Endometrial microvascular endothelial cells (primary cell): ENCODE results near the gene LAYN. TPM values are rescaled to one million over a fixed set of nuclear protein-coding genes. Genes with fewer than 3 reads are reported as not detected.

Source experiments
- in situ Hi-C: cut with HindIII; loops from 2 replicates; pipeline ENCODE4 v1.10.0; 2017; ENCODE audit warnings: low sequenced_read_pairs, low pct_unique_long_range_greater_than_20kb; ENCODE audit errors: inconsistent ontology term
- total RNA-seq: library from RNA; depleted of rRNA; stranded (reverse); fragments of >200 nt; gene quantifications from one replicate; pipeline ENCODE4 v1.2.3, GENCODE V29; 2015; ENCODE audit errors: inconsistent ontology term

LAYN gene
- total RNA-seq, 1 donor from 2014 or later = 9.8 TPM

- in situ Hi-C loops = no loop called here
Observed at GRCh38 chr11:111528557-111528956, 12.0 kb upstream of the LAYN start.

GRCh38 chr11:111530091-111530490 lies 10.4 kb upstream of the LAYN start:
- in situ Hi-C loops = no loop called here

- in situ Hi-C loops = no loop called here
Observed at GRCh38 chr11:111531136-111531535, 9.4 kb upstream of the LAYN start.

GRCh38 chr11:111531687-111532364 lies 8.7 kb upstream of the LAYN start:
- in situ Hi-C loops = no loop called here

- in situ Hi-C loops = no loop called here
Observed at GRCh38 chr11:111532365-111532709, 8.2 kb upstream of the LAYN start.

GRCh38 chr11:111535281-111535680 lies 5.2 kb upstream of the LAYN start:
- in situ Hi-C loops = no loop called here

- in situ Hi-C loops = no loop called here
Observed at GRCh38 chr11:111537336-111537860, 3.1 kb upstream of the LAYN start.

- in situ Hi-C loops = no loop called here
Observed at GRCh38 chr11:111538407-111539114, 2.0 kb upstream of the LAYN start.

GRCh38 chr11:111539426-111540113 lies 950 bp upstream of the LAYN start:
- in situ Hi-C loops = no loop called here

GRCh38 chr11:111540937-111541253 lies 375 bp downstream of the LAYN start:
- in situ Hi-C loops = no loop called here

- in situ Hi-C loops = no loop called here
Observed at GRCh38 chr11:111541254-111542061, 938 bp downstream of the LAYN start.

- in situ Hi-C loops = no loop called here
Observed at GRCh38 chr11:111542606-111543275, 2.2 kb downstream of the LAYN start.

GRCh38 chr11:111548525-111548924 lies 8.0 kb downstream of the LAYN start:
- in situ Hi-C loops = no loop called here

GRCh38 chr11:111549196-111549868 lies 8.8 kb downstream of the LAYN start:
- in situ Hi-C loops = no loop called here

- in situ Hi-C loops = no loop called here
Observed at GRCh38 chr11:111549869-111550203, 9.3 kb downstream of the LAYN start.

GRCh38 chr11:111550258-111550657 lies 9.7 kb downstream of the LAYN start:
- in situ Hi-C loops = no loop called here

- in situ Hi-C loops = no loop called here
Observed at GRCh38 chr11:111554532-111554931, 14.0 kb downstream of the LAYN start.

GRCh38 chr11:111555255-111555654 lies 14.7 kb downstream of the LAYN start:
- in situ Hi-C loops = no loop called here
